Neural cell (in vitro differentiated cells): ENCODE results near the gene MAST2. TPM values are rescaled to one million over a fixed set of nuclear protein-coding genes. Genes with fewer than 3 reads are reported as not detected.

ENCODE experiments used
- H2AFZ ChIP-seq: fragments of 200-600, 300-800 bp; sonication (generic), shearing (Covaris generic); 2 replicates; pipeline ENCODE4 v1.6.0; 2014; ENCODE audit warnings: low read depth, mild to moderate bottlenecking, antibody characterized with exemption, low read length, moderate library complexity
- H3F3A ChIP-seq: fragments of 200-600 bp; shearing (Covaris generic); 2 replicates; pipeline ENCODE4 v1.6.1; 2016; ENCODE audit warnings: mild to moderate bottlenecking, moderate library complexity, mixed read lengths, antibody characterized with exemption, low read length; ENCODE audit not compliant: insufficient read depth, poor library complexity, severe bottlenecking
- H3K27ac ChIP-seq: fragments of 200-600, 300-800 bp; sonication (generic), shearing (Covaris generic); 2 replicates; pipeline ENCODE4 v1.5.1; 2014; ENCODE audit warnings: mild to moderate bottlenecking, low read length, moderate library complexity
- H3K27me3 ChIP-seq: fragments of 300-800, 200-600 bp; sonication (generic), shearing (Covaris generic); 2 replicates; pipeline ENCODE4 v1.6.0; 2014; ENCODE audit warnings: mild to moderate bottlenecking, low read depth, low read length, moderate library complexity; ENCODE audit not compliant: insufficient read depth
- H3K36me3 ChIP-seq: fragments of 300-800, 200-600 bp; sonication (generic), shearing (Covaris generic); 2 replicates; pipeline ENCODE4 v1.5.1; 2014; ENCODE audit warnings: mild to moderate bottlenecking, antibody characterized with exemption, low read length, moderate library complexity; ENCODE audit not compliant: insufficient read depth
- H3K4me2 ChIP-seq: fragments of 300-800, 200-600 bp; sonication (generic), shearing (Covaris generic); 2 replicates; pipeline ENCODE4 v1.6.0; 2014; ENCODE audit warnings: mild to moderate bottlenecking, low read length
- H3K4me3 ChIP-seq: fragments of 300-800, 200-600 bp; sonication (generic), shearing (Covaris generic); 2 replicates; pipeline ENCODE4 v1.5.1; 2014; ENCODE audit warnings: mild to moderate bottlenecking, low read length, moderate library complexity
- H3K79me2 ChIP-seq: fragments of 200-600 bp; shearing (Covaris generic); replicated peaks from 2 replicates; pipeline ENCODE4 v1.6.0; 2014; ENCODE audit warnings: mild to moderate bottlenecking, low read length, moderate library complexity; ENCODE audit not compliant: insufficient read depth
- H3K9ac ChIP-seq: fragments of 300-800, 200-600 bp; sonication (generic), shearing (Covaris generic); 2 replicates; pipeline ENCODE4 v1.6.1; 2016; ENCODE audit warnings: mild to moderate bottlenecking, low read length, mixed read lengths
- H3K9me2 ChIP-seq: fragments of 200-600 bp; shearing (Covaris generic); 2 replicates; pipeline ENCODE4 v1.6.1; 2016; ENCODE audit warnings: mild to moderate bottlenecking, low read length, mixed read lengths; ENCODE audit not compliant: insufficient read depth
- H3K9me3 ChIP-seq: fragments of 200-600, 300-800 bp; sonication (generic), shearing (Covaris generic); 2 replicates; pipeline ENCODE4 v1.6.1; 2016; ENCODE audit warnings: mild to moderate bottlenecking, mixed run types, low read length, moderate library complexity, mixed read lengths
- H4K20me1 ChIP-seq: fragments of 200-600 bp; shearing (Covaris generic); 2 replicates; pipeline ENCODE4 v1.6.1; 2016; ENCODE audit warnings: mild to moderate bottlenecking, mixed run types; ENCODE audit not compliant: insufficient read depth
- EP300 ChIP-seq: fragments of 450-650 bp; conservative IDR thresholded peaks from 2 replicates; pipeline ENCODE4 v1.6.1; 2014; ENCODE audit warnings: antibody characterized with exemption, mild to moderate bottlenecking, moderate library complexity; ENCODE audit not compliant: poor library complexity, severe bottlenecking
- EZH2 ChIP-seq: fragments of 200-600, 300-800 bp; shearing (Covaris generic), sonication (generic); IDR thresholded peaks from 2 replicates; pipeline ENCODE4 v1.6.1; 2014; ENCODE audit warnings: antibody characterized with exemption, low read length, borderline replicate concordance, mild to moderate bottlenecking; ENCODE audit not compliant: insufficient read depth, poor library complexity, severe bottlenecking
- MXI1 ChIP-seq: fragments of 450-650 bp; conservative IDR thresholded peaks from 2 replicates; pipeline ENCODE4 v1.6.1; 2014; ENCODE audit warnings: antibody characterized with exemption, mild to moderate bottlenecking; ENCODE audit not compliant: poor library complexity, severe bottlenecking
- POLR2AphosphoS5 ChIP-seq: IDR thresholded peaks from 2 replicates; pipeline ENCODE4 v1.6.1; 2012
- RAD21 ChIP-seq: fragments of 450-650 bp; conservative IDR thresholded peaks from 2 replicates; pipeline ENCODE4 v1.6.1; 2014; ENCODE audit warnings: antibody characterized with exemption, mild to moderate bottlenecking, moderate library complexity
- SMC3 ChIP-seq: fragments of 450-650 bp; conservative IDR thresholded peaks from 2 replicates; pipeline ENCODE4 v1.6.1; 2014; ENCODE audit warnings: antibody characterized with exemption, mild to moderate bottlenecking, moderate library complexity; ENCODE audit not compliant: poor library complexity
- TAF1 ChIP-seq: IDR thresholded peaks from 2 replicates; pipeline ENCODE4 v1.6.1; 2012; ENCODE audit warnings: low read depth
- polyA plus RNA-seq: library from polyadenylated mRNA; depleted of rRNA; stranded (reverse); fragments of >200 nt; gene quantifications from 2 replicates; pipeline ENCODE4 v1.2.3, GENCODE V29; 2014
- TF ChIP-seq, protein P1 (sequence below): IDR thresholded peaks from 2 replicates; pipeline ENCODE4 v1.6.1; 2012; ENCODE audit warnings: borderline replicate concordance
- TF ChIP-seq, protein P2 (sequence below): fragments of 450-650 bp; IDR thresholded peaks from 2 replicates; pipeline ENCODE4 v1.5.1; 2014; ENCODE audit warnings: antibody characterized with exemption, mild to moderate bottlenecking, moderate library complexity; ENCODE audit not compliant: poor library complexity, severe bottlenecking

MAST2 gene
- polyA plus RNA-seq, 1 donor from 2014 or later: 22.2 TPM

DNA sequence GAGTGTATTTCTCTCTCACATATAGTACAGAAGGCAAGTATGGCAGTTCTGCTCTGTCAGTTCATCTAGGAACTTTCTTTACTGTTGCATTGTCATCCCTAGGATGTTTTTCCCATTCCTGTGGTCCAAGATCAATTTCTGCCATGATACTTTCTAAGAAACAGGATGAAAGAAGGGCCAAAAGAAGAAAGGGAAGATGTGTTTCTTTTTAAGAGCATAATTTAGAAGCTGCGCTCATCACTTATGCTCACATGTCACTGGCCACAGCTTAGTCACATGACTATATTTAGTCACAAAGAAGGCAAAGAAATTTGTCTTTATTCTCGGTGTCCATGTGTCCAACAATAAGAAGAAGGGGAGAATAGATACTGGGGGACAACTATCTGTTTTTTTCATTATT is 7.0 kb upstream of the MAST2 start:
- H2AFZ ChIP-seq: no peak overlapping the region

DNA sequence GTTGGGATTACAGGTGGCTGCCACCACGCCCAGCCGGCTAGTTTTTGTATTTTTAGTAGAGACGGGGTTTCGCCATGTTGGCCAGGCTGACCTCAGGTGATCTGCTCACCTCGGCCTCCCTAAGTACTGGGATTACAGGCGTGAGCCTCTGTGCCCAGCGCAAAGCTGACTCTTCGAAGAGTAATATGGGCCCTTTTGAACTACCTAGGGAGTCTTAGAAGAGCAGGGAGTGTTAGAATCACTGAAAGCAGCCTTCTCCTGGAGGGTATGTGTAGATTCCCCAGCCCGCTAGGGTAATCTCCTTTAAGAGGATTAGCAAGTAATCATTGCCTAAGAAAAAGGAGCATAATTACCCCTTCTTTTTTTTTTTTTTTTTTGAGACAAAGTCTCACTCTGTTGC is 6.5 kb upstream of the MAST2 start:
- no peaks in the 10 kb centered on the region for H3K27me3 ChIP-seq
- no peak overlapping the region for H2AFZ ChIP-seq
- no peaks in the 10 kb centered on the region for H3K9me3 ChIP-seq
- H3K79me2 ChIP-seq: no peaks in the 10 kb centered on the region
- no peaks in the 10 kb centered on the region for H3K36me3 ChIP-seq
- no peaks in the 10 kb centered on the region for H4K20me1 ChIP-seq
- H3K9ac ChIP-seq: no peak overlapping the region
- TF ChIP-seq TAF1: no peak
- TF ChIP-seq EZH2: no peak
- TF ChIP-seq, protein P1, sequence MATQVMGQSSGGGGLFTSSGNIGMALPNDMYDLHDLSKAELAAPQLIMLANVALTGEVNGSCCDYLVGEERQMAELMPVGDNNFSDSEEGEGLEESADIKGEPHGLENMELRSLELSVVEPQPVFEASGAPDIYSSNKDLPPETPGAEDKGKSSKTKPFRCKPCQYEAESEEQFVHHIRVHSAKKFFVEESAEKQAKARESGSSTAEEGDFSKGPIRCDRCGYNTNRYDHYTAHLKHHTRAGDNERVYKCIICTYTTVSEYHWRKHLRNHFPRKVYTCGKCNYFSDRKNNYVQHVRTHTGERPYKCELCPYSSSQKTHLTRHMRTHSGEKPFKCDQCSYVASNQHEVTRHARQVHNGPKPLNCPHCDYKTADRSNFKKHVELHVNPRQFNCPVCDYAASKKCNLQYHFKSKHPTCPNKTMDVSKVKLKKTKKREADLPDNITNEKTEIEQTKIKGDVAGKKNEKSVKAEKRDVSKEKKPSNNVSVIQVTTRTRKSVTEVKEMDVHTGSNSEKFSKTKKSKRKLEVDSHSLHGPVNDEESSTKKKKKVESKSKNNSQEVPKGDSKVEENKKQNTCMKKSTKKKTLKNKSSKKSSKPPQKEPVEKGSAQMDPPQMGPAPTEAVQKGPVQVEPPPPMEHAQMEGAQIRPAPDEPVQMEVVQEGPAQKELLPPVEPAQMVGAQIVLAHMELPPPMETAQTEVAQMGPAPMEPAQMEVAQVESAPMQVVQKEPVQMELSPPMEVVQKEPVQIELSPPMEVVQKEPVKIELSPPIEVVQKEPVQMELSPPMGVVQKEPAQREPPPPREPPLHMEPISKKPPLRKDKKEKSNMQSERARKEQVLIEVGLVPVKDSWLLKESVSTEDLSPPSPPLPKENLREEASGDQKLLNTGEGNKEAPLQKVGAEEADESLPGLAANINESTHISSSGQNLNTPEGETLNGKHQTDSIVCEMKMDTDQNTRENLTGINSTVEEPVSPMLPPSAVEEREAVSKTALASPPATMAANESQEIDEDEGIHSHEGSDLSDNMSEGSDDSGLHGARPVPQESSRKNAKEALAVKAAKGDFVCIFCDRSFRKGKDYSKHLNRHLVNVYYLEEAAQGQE: no peak
- no peak for TF ChIP-seq RAD21
- no peak for TF ChIP-seq EP300
- TF ChIP-seq SMC3: no peak
- TF ChIP-seq MXI1: no peak
- no peak for TF ChIP-seq POLR2AphosphoS5
- TF ChIP-seq, protein P2, sequence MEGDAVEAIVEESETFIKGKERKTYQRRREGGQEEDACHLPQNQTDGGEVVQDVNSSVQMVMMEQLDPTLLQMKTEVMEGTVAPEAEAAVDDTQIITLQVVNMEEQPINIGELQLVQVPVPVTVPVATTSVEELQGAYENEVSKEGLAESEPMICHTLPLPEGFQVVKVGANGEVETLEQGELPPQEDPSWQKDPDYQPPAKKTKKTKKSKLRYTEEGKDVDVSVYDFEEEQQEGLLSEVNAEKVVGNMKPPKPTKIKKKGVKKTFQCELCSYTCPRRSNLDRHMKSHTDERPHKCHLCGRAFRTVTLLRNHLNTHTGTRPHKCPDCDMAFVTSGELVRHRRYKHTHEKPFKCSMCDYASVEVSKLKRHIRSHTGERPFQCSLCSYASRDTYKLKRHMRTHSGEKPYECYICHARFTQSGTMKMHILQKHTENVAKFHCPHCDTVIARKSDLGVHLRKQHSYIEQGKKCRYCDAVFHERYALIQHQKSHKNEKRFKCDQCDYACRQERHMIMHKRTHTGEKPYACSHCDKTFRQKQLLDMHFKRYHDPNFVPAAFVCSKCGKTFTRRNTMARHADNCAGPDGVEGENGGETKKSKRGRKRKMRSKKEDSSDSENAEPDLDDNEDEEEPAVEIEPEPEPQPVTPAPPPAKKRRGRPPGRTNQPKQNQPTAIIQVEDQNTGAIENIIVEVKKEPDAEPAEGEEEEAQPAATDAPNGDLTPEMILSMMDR: no peak
- H3K9me2 ChIP-seq: no peaks in the 10 kb centered on the region
- H3F3A ChIP-seq: no peaks in the 10 kb centered on the region
- H3K4me2 ChIP-seq: no peak overlapping the region
- no peak overlapping the region for H3K27ac ChIP-seq
- no peak overlapping the region for H3K4me3 ChIP-seq

More for the DNA sequence above, 7.0 kb upstream of the MAST2 start:
- Histone ChIP-seq H3F3A (no peaks in the 10 kb centered on the region), H4K20me1 (no peaks in the 10 kb centered on the region), H3K4me2 (no peak overlapping the region), H3K9me3 (no peaks in the 10 kb centered on the region), H3K79me2 (no peaks in the 10 kb centered on the region), H3K27ac (no peak overlapping the region), H3K27me3 (no peaks in the 10 kb centered on the region), H3K36me3 (no peaks in the 10 kb centered on the region), H3K9ac (no peak overlapping the region), H3K4me3 (no peak overlapping the region), H3K9me2 (no peaks in the 10 kb centered on the region)
- TF ChIP-seq MXI1: no peak
- TF ChIP-seq EZH2: no peak
- no peak for TF ChIP-seq SMC3
- TF ChIP-seq, protein P1: no peak
- no peak for TF ChIP-seq POLR2AphosphoS5
- no peak for TF ChIP-seq TAF1
- no peak for TF ChIP-seq RAD21
- TF ChIP-seq, protein P2: no peak
- TF ChIP-seq EP300: no peak
